ENCODE data around the gene SLC22A23. TPM values are rescaled to one million over a fixed set of nuclear protein-coding genes. Genes with fewer than 3 reads are reported as not detected.

Gene SLC22A23
- total RNA-seq, 4 donors from 2014 or later: 7.1 to 9.6 (median 8.2) TPM

- H3K4me3 ChIP-seq: no peak overlapping the region
- no peaks in the 10 kb centered on the region for H3K9me3 ChIP-seq
- no peak overlapping the region for H3K27ac ChIP-seq
- TF ChIP-seq CTCF (IDR thresholded peaks at IDR 0.05) (no peak), POLR2A (IDR thresholded peaks at IDR 0.05) (no peak), EP300 (IDR thresholded peaks at IDR 0.05) (no peak)
- no peak for DNase-seq (ENCODE audit: low spot score in 2 of 2)
- H3K36me3 ChIP-seq: no peaks in the 10 kb centered on the region
- 60 to 62% methylated on average over 6 of the region's 6 CpGs for WGBS, 2 donors
- no peaks in the 10 kb centered on the region for H3K27me3 ChIP-seq
- H3K4me1 ChIP-seq: peaks cover 0 to 8% (median 0%) of the 10 kb centered on the region in 4 donors
Measured at GRCh38 chr6:3501826-3502500, 45.1 kb upstream of the SLC22A23 start.

- Histone ChIP-seq H3K4me3 (no peak overlapping the region), H3K27me3 (no peaks in the 10 kb centered on the region), H3K9me3 (no peaks in the 10 kb centered on the region), H3K27ac (no peak overlapping the region), H3K4me1 (peaks cover 0 to 8% (median 0%) of the 10 kb centered on the region in 4 donors), H3K36me3 (no peaks in the 10 kb centered on the region)
- 51 to 57% methylated on average over 7 of the region's 7 CpGs for WGBS, 2 donors
- TF ChIP-seq EP300 (IDR thresholded peaks at IDR 0.05) (no peak), POLR2A (IDR thresholded peaks at IDR 0.05) (no peak), CTCF (IDR thresholded peaks at IDR 0.05) (no peak)
- DNase-seq (ENCODE audit: low spot score in 2 of 2): peak in 1 of 2 donors; percentile 12
Measured at GRCh38 chr6:3500262-3501014, 43.6 kb upstream of the SLC22A23 start.

GRCh38 chr6:3499603-3500002 lies 42.8 kb upstream of the SLC22A23 start:
- no peaks in the 10 kb centered on the region for H3K36me3 ChIP-seq
- H3K9me3 ChIP-seq: peaks cover 0 to 3% (median 0%) of the 10 kb centered on the region in 4 donors
- 73 to 80% methylated on average over 1 of the region's 1 CpG for WGBS, 2 donors
- no peak overlapping the region for H3K27ac ChIP-seq
- H3K4me1 ChIP-seq: peaks cover 0 to 8% (median 0%) of the 10 kb centered on the region in 4 donors
- DNase-seq (ENCODE audit: low spot score in 2 of 2): no peak
- H3K27me3 ChIP-seq: no peaks in the 10 kb centered on the region
- TF ChIP-seq POLR2A (IDR thresholded peaks at IDR 0.05): no peak
- TF ChIP-seq CTCF (IDR thresholded peaks at IDR 0.05): no peak
- TF ChIP-seq EP300 (IDR thresholded peaks at IDR 0.05): no peak
- H3K4me3 ChIP-seq: no peak overlapping the region

GRCh38 chr6:3496395-3496794 lies 39.5 kb upstream of the SLC22A23 start:
- H3K4me3 ChIP-seq: no peak overlapping the region
- peaks cover 0 to 3% (median 0%) of the 10 kb centered on the region in 4 donors for H3K9me3 ChIP-seq
- H3K27me3 ChIP-seq: no peaks in the 10 kb centered on the region
- no peak for TF ChIP-seq CTCF (IDR thresholded peaks at IDR 0.05)
- TF ChIP-seq POLR2A (IDR thresholded peaks at IDR 0.05): no peak
- TF ChIP-seq EP300 (IDR thresholded peaks at IDR 0.05): no peak
- DNase-seq (ENCODE audit: low spot score in 2 of 2): no peak
- WGBS, 2 donors: 89 to 97% methylated on average over 1 of the region's 1 CpG
- H3K4me1 ChIP-seq: peaks cover 0 to 8% (median 0%) of the 10 kb centered on the region in 4 donors
- no peaks in the 10 kb centered on the region for H3K36me3 ChIP-seq
- no peak overlapping the region for H3K27ac ChIP-seq
